NCI-H1694 (cell line): ENCODE results near the gene SYT15.
"Not testable (repeated sequence)": the region's sequence is repeated elsewhere in the genome, so short reads cannot be mapped to it uniquely, and the experiment has no call there.

Experiments
- DNase-seq: peaks from one replicate; lab custom pipeline; 2025; lab: John Stamatoyannopoulos, UW

SYT15 gene

DNA sequence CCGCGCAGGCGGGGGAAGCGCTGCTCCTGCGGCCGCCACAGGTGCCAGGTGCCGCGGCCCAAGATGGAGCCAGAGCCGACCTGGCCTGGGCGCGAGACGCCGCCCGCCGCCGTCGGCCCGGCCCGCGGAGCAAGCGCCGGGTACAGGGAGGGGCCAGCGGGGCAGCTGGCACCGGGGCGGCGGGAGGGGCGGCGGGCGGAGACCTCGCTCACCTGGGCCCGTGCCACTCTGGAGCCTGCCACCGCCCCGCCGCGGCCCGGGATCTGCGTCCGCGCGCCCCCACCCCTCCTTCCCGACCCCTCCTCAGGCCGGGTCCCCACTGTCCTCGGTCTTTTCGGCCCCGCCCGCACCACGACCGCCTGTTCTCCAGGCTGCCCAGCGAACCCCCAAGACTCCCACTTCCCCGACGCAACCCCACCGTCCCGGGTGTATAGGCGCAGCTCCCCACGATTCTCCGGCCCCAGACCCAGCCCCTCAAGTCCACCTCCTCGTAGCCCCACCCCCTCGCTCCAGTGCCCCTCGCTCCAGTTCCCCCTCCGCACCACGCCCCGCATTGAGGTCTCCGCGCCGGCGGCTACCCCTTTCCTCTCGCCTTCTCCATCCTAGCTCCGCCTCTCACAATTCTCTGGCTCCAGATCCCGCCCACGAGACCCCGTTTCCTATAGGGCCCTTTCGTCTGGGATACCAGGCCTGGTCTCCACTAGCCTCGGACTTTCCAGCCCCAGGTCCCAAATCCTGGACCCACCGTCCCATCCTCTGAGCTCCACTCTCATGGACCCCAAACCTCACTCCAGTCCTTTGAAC, 22.2 kb upstream of the SYT15 start, which contains the start of gene GPRIN2:
GPRIN2 (minus strand) TSS at position 144 of the 804 bp plus-strand sequence. CDS start 5,922 bp downstream, outside the sequence.
- DNase-seq: no peak

GRCh38 chr10:46557319-46558121, 21.4 kb upstream of the SYT15 start:
- no peak for DNase-seq

GRCh38 chr10:46558122-46558391, 20.9 kb upstream of the SYT15 start:
- DNase-seq: no peak

GRCh38 chr10:46558392-46559185, 20.3 kb upstream of the SYT15 start:
- DNase-seq: no peak

GRCh38 chr10:46559231-46559671, 19.7 kb upstream of the SYT15 start:
- no peak for DNase-seq

DNA sequence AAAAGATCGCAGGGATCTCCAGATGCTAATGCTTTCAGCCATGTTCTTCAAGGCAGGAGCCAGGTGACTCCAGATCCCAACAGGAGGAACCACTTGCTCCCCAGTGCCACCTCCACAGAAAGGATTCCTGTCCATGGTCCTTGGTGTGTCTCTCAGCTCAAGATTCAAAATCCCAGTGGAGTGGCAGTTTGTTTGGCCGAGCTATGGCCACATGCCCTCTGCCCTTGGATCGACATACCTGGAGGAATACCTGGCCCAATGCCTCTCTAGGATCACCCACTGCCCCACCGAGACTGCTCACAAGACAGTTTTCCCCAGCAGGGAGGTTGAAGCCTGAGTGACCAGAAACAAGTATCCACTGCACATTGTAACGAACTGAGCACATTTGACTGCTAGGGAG, 18.5 kb upstream of the SYT15 start:
- DNase-seq: no peak

DNA sequence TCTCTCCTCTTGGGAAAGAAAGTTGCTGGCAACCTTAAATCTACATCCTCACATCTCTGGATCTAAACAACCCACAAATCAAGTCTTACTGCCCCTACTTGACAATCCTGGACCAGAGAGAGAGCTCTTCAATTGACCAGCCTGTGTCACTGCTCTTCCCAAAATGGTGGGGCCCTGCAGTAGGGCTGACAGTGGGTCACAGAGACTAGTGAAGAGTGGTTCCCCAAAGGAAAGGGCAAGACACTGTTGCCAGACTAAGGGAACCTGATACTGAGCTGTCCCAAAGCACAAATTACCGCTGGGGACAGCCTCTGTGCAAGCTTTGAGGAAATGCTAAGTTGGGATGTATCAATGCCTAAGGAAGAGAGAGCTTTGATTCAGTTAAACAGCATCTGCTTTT, 18.0 kb upstream of the SYT15 start:
- no peak for DNase-seq

- peak; percentile 46 for DNase-seq
Observed at GRCh38 chr10:46565591-46566332, 13.2 kb upstream of the SYT15 start.

DNA sequence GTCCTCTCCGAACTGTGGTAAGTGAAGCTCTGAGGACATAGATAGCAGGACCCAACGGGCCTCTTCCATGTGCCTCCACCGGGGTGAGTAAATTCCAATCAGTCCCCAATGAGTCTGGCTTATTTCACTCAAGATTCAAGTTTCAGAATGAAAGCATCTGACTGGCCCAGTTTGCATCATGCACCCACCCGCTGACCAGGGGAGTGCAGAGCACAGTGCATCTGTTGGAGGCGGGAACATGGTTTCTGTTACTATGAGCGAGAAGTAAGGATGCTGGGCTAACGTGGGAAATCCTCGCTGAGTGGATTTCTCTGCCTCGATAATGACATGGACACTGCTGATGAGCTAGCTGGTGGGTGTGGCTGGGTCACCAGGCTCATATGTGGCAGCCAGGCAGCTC, 11.8 kb upstream of the SYT15 start:
- not testable (repeated sequence) for DNase-seq

GRCh38 chr10:46570655-46571054, 8.3 kb upstream of the SYT15 start:
- DNase-seq: not testable (repeated sequence)

- DNase-seq: not testable (repeated sequence)
Observed at GRCh38 chr10:46572765-46573164, 6.2 kb upstream of the SYT15 start.

GRCh38 chr10:46573314-46573713, 5.6 kb upstream of the SYT15 start:
- not testable (repeated sequence) for DNase-seq

- not testable (repeated sequence) for DNase-seq
Observed at GRCh38 chr10:46573884-46574283, 5.0 kb upstream of the SYT15 start.

DNA sequence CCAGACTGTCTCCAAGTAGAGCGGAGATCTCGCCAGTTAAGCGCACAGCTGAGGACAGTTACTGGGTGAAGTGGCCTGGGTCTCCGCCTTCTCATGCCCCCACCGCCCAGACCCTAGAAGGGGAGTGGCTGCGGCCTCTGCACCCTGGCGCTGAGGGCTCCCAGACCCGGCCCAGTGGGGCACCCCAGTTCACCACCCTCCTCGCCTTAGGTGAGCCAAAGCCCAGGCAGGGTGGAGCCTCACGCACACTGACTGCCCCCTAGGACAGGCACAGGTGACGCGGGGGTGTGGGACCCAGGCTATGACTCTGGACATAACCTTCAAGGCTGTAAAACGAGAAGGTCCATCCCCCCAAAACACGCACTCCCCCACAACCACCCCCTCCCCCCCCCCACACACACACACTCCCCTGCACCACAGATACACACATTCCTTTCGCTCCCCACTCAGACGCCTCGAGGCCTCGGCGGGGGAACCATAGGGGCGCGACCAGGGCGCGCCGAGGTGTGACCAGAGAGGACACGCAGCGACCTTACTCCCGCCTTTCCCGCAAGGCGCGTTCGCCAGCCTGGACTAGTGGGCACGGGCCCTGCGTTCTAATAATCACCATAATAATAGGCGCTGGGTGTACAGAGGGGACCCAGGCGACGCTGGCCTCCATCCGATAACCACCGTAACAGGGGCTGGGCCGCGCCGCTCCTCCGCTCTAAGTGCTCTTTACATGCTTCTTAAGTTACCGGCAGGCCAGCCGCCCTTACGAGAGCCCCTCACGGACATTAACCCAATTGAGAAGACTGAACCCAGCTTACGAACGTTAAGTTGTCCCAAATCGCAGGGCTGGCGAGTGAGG, 1.1 kb upstream of the SYT15 start:
- not testable (repeated sequence) for DNase-seq

DNA sequence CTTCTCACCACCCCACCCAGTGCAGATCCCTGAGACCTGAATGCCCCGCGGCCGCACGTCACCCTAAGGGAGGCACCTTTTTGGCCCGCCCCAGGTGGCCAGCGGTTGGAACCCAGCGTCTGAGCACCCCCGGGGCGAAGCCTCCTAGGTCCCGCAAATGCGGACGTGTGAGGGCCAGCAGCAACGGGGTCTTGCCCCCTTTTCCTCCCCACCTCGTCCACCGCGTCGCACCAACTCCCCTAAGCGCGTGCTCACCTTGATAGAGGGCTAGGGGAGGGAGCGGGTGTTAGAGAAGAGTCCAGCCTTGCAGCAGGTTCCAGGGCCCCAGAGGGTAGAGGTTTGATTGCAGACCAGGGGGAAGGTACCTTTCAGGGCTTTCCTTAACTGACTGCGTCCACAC, 450 bp downstream of the SYT15 start:
- DNase-seq: not testable (repeated sequence)

- DNase-seq: not testable (repeated sequence)
Observed at GRCh38 chr10:46581997-46582396, 3.1 kb downstream of the SYT15 start.

DNA sequence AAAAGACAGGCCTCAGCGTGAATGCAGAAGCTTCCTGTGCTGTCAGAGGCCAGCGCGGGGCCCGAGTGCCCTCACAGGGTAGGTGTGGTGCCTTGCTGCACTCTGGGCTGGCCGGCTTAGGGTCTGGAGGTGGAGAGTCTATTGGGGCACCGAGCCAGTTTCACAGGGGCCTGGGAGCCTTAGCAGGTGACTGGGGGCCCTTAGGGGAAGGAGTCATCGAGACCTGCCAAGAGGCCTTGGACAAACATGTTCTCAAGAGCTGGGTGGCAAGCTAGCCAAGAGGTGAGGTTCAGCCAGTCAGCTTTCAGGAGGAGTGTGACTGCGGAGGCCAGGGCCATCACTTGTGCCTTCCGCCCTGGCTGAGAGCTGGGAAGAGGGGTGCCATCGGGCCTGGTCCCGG, 3.6 kb downstream of the SYT15 start:
- not testable (repeated sequence) for DNase-seq

GRCh38 chr10:46584196-46584595, 5.3 kb downstream of the SYT15 start:
- not testable (repeated sequence) for DNase-seq

DNA sequence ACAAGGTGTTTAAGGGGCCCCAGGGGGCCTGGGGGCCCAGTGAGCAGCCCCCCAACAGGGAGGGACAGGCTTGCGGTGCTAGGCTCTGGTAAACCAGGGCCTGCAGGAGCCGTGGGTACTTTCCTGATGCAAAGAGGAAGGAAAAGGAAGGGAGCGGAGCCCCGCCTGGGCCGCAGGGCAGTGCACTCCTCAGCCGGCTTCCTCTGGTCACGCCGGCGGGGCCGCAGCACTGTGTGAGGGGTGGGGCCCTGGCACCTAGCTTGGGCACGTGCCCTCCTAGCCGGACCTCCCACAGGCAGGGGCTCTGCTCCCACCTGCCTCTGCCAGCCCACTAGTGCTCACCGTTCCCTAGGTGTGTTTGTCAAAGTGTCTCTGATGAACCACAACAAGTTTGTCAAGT, 6.3 kb downstream of the SYT15 start:
- not testable (repeated sequence) for DNase-seq

DNA sequence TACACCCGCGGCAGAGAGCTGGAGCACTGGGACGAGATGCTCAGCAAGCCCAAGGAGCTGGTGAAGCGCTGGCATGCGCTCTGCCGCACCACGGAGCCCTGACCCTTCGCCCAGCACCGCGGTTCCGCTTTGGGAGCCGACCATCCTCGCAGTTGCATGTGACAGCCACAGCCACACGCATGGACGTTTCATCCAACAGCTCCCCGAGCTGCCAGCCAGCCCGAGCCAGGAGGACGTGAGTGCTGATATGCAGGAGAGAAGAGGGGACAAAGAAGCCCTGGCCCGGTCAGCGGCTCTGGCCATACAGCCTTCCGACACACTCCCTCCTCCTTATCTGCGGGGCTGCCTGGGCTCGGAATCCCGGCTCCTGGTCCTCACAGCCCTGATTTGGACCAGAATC, 8.6 kb downstream of the SYT15 start:
- DNase-seq: not testable (repeated sequence)

DNA sequence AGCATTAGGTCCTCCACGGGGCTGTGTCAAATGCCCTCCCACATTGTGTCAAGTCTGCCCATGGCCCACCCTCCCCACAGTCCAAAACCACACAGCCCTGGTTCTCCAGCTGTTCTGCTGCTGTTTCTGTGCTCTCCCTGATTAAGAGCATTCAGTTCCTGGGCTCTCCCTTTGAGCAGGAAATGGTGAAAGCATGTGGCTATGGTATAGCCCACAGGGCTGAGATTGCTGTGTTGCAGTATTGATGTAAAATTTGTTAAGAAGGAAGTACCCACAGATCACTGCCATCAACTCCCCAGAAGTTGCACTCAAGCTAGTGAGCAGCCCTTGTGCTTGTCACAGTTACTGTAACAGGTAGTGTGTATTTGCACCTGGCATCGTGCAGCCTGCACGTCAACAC, 9.3 kb downstream of the SYT15 start:
- DNase-seq: not testable (repeated sequence)
